CD4-positive, alpha-beta T cell treated with Interleukin-10 for 1 hour (primary cell): ENCODE results near the gene PYM1.
"Not testable (repeated sequence)": the region's sequence is repeated elsewhere in the genome, so short reads cannot be mapped to it uniquely, and the experiment has no call there.

ENCODE experiments used
- DNase-seq: peaks from one replicate; pipeline ENCODE4 v3.0.0-alpha.2; 2020

Gene PYM1

DNA sequence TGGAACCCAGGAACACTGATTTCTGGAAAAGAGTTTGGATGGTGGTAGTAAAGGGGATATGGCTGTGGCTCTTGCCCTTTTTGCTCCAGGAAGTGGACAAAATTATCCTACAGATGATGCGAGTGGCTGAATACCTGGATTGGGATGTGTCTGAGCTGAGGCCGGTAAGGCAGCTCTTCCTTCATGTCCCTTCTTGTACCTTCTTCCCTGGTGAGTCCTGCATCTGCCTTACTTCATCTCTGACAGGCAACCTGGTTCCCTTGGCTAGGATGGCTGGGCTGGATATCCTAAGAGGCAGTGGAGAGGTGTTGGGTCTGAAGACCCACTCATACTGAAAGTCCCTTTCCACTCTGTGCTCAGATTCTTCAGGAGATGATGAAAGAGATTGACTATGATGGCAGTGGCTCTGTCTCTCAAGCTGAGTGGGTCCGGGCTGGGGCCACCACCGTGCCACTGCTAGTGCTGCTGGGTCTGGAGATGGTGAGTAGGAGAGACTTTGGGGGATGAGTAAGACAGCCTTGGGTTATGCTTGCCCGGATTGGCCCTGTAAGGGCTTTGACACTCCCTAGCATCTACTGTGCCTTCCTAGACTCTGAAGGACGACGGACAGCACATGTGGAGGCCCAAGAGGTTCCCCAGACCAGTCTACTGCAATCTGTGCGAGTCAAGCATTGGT lies 11.3 kb upstream of the PYM1 start:
- DNase-seq: no peak

- no peak for DNase-seq
Observed at GRCh38 chr12:55937981-55938380, 10.3 kb upstream of the PYM1 start.

GRCh38 chr12:55935738-55936151 lies 8.1 kb upstream of the PYM1 start:
- DNase-seq: peak; percentile 31

DNA sequence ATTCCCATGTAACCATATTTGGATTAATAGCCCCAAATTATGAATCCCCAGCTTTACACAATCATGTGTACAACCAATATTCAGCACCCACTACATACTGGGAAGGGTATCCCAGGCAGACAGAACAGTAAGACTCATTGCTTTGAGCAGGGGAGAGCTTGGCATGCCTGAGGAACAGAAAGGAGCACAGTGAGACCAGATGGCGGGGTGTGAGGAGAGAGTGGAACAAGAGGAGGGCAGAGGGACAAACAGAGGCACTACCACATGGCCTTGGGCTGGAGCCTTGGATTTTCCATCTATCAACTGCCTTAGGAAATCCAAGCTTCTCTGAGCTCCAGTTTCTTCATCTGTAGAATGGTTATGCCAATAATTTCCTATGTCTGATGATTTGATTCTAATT lies 7.1 kb upstream of the PYM1 start:
- no peak for DNase-seq

GRCh38 chr12:55933799-55934742 lies 6.4 kb upstream of the PYM1 start:
- DNase-seq: no peak

GRCh38 chr12:55933169-55933798 lies 5.6 kb upstream of the PYM1 start:
- no peak for DNase-seq

DNA sequence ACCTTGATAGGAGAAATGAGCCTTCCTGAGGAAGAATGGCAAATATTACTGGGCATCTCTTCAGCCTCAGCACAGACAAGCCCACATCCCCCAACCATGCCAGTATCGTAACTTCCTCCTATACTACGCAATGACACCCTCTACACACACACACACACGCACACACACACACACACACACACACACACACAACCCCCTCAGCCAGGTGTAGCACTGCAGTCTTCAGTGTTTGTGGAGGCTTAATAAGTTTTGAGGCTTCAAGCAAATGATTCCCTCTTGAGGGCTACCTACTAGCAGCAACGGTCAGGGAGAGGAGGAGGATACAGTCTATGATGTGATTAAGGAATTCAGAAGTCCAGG lies 4.8 kb upstream of the PYM1 start:
- DNase-seq: peak; percentile 76

- peak; percentile 35 for DNase-seq
Observed at GRCh38 chr12:55931780-55932550, 4.3 kb upstream of the PYM1 start.

DNA sequence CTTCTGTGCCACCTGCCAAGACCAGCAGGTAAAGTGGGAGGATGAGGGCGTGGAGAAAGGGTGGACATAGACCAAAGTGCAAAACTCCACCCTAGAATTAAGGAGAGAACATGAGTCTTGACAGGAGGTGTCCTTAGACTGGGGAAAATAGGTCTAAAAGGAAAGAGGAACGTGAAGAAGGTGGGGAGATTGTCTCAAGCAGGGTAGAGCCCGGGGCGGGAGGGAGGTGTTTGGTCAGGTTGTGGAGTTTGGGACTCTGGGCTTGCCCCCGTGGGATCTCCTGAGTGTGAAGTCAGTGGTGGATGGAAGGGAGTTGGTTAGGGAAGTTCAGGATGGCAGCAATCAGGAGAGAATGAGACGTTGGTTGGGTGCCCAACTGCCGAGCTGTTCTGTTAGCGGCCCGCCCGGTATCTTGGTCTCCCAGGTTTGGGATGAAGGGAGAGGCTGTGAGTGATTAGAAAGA lies 3.7 kb upstream of the PYM1 start:
- no peak for DNase-seq

GRCh38 chr12:55930771-55931316 lies 3.1 kb upstream of the PYM1 start, which contains the start of gene DGKA:
TSS of gene DGKA (plus strand) at chr12:55931162. CDS start at chr12:55936504, 5,342 bp downstream.
- DNase-seq: peak; percentile 71

GRCh38 chr12:55929306-55929791 lies 1.7 kb upstream of the PYM1 start:
- peak; percentile 90 for DNase-seq

DNA sequence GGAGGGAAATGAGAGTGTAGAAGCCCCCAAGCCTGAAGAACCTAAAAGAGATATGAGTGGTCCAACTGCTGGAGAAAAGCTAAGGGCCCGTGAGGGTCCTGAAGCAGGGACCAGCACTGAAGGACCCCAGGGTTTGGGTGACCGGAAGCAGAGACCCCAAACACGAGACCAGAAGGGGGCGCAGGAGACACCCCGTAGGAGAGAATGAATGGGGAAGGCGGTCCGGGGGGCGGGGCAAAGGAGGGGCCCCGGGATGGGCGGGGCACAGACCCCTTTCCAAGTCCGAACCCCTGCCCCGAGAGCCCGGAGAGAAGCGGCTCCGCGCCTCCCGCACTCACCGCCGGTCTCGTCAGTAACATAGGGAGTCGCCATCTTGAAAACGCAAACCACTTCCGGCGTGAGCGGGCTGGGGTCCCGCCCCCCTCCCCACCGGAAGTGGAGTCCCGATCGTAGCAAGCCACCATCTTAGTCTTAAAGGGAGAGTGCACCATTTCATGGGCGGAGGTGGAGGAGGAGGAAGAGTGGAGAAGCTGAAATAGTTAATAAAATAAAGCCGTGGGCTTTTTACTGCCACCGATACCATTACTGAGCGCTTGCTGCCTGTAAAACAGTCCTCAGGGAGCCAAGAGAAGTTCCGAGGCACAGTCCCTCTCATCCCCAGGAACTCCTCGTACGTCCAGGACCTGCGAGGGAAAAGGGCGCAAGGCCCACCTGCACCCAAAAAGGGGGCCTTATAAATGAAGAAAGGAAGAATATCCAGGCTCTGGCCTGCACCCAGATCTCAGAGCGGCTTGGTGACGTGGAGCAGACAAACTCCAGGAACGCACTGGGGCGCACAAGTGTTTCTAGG lies 731 bp downstream of the PYM1 start:
- DNase-seq: peak; percentile 94

DNA sequence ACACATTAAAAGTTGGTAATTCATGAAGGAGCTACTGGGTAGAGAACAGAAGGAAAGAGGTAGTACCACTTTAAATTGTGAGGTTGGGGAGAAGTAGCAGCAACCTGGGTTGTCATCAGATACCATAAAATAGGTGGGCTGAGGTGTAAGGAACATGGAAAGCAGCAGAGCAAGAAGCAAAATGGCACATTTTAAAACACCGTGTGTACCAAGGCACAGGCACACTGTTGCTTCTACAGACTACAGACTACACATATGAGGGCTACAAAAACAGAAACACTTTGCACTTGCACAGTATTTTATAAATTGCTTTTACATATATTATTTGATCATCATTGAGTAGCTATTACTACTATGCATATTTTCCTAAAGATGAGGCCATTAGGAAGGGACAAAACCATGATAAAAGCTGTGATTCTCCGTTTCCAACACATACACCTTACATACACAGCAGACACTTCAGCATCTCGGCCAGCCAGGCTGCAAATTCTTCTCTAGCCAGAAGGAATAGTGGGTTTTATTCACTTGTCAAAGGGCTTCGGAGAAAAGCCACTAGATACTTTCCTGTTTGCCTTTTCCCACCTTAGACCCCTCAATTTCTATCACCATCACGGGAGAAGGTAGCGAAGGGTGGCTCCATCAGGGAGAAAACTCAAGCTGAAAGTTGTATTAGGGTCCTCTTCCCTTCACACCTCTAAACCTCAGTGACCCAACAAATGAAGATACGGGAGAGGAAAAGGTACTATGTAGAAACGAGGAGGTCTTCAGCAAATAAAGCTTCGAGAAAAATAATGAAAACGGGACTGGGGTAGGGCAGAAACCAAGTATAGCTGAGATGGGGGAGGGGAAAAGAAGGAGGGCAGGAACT lies 1.6 kb downstream of the PYM1 start:
- DNase-seq: no peak

DNA sequence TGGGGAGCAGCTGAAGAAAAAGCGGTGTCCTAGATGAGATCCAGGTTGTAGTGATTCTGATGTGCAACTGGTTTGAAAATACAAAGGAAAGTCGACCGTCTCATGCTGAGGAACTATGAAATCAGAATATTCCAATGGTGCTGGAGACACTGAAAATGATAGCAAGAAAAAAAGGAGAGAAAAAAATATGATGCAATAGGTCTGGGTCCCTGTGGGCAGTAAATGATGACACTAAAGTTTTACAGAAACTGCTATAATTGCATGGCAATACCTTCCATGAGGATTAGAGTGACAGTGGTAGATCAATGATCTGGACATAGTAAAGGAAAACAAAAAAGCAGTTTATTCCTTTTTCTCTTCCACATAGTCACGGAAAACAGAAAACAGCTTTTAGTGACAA lies 2.3 kb downstream of the PYM1 start:
- DNase-seq: no peak

DNA sequence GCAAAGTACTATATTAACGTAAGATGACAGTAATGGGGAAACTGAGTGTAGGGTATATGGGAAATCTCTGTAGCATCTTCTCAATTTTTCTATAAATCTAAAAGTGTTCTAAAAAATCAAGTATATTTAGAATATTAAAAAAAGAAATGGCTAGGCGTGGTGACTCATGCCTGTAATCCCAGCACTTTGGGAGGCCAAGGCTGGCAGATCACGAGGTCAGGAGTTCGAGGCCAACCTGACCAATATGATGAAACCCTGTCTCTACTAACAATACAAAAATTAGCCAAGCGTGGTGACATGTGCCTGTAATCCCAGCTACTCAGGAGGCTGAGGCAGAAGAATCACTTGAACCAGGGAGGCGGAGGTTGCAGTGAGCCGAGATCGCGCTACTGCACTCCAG lies 4.0 kb downstream of the PYM1 start:
- not testable (repeated sequence) for DNase-seq

DNA sequence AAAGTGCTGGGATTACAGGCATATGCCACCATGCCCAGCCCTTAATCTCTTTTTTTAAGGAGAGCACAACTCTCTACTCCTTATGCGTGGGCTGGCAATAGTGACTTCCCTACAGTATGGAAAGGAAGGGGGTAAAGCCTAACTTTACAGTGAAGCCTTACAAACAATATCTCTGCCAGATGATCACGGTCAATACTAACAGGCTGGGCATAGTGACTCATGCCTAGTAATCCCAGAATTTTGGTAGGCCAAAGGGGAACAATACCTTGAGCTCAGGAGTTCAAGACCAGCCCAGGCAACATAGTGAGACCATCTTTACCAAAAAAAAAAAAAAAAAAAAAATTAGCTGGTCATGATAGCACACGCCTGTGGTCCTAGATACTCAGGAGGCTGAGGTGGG lies 5.6 kb downstream of the PYM1 start:
- no peak for DNase-seq

GRCh38 chr12:55919032-55919431 lies 8.7 kb downstream of the PYM1 start:
- not testable (repeated sequence) for DNase-seq

DNA sequence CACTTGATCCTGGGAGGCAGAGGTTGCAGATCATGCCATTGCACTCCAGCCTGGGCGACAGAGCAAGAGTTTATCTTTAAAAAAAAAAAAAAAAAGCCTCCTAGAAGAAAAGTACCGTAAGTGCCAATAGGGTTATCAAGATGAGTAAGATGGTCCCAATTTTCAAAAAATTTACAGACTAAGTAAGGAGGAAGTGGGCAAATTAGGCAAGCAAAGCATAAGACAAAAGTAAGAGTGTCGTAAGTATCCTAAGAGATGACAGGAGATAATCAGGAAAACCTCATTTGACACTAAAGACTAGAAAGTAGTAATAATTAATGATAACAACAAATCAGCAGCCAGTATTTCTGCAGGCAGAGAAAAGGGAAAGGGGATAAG lies 12.2 kb downstream of the PYM1 start:
- no peak for DNase-seq

DNA sequence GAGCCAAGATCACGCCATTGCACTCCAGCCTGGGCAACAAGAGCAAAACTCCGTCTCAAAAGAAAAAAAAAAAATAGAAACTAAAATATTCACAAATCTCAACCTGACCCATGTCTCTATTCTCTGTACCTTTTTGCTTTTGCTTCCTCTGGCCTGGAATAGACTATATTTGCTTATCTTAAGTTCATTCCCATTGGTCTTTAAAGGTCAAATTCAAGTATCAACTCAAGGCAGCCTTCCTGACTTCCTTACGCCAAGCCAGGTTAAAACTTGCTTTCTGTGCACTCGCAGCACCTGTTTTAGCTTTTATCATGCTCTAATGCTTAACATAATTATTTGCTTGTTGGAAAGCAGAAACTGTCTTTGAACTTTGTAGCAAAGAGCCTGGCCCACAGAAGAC lies 14.8 kb downstream of the PYM1 start:
- no peak for DNase-seq

GRCh38 chr12:55909513-55909884 lies 18.2 kb downstream of the PYM1 start:
- no peak for DNase-seq
